SK-N-MC (cell line): Measurements from ENCODE around the gene ITGB3.

ENCODE experiments used
- EZH2 ChIP-seq: fragments of 200-600 bp; sonication (generic); IDR thresholded peaks from one replicate; pipeline ENCODE4 v1.6.1; 2017; ENCODE audit warnings: antibody characterized with exemption
- POLR2AphosphoS5 ChIP-seq: IDR thresholded peaks from 2 replicates; pipeline ENCODE4 v1.6.1; 2012; ENCODE audit warnings: mild to moderate bottlenecking, low read depth, low read length, borderline replicate concordance

- TF ChIP-seq POLR2AphosphoS5 (no peak), EZH2 (no peak)
Observed at GRCh38 chr17:47237841-47238240, 15.8 kb upstream of the ITGB3 start.
